GM23248 (cell line): ENCODE data around the gene ZNF304.

Experiments used
- EZH2 ChIP-seq: fragments of 200-600 bp; sonication (generic); IDR thresholded peaks from 2 replicates; pipeline ENCODE4 v1.6.1; 2018; ENCODE audit warnings: antibody characterized with exemption, mild to moderate bottlenecking; ENCODE audit not compliant: insufficient read depth, poor library complexity, severe bottlenecking
- EZH2phosphoT487 ChIP-seq: fragments of 200-600 bp; sonication (generic); IDR thresholded peaks from 2 replicates; pipeline ENCODE4 v1.6.1; 2018; ENCODE audit warnings: antibody characterized with exemption, moderate library complexity, mild to moderate bottlenecking, low read depth; ENCODE audit not compliant: insufficient read depth

DNA sequence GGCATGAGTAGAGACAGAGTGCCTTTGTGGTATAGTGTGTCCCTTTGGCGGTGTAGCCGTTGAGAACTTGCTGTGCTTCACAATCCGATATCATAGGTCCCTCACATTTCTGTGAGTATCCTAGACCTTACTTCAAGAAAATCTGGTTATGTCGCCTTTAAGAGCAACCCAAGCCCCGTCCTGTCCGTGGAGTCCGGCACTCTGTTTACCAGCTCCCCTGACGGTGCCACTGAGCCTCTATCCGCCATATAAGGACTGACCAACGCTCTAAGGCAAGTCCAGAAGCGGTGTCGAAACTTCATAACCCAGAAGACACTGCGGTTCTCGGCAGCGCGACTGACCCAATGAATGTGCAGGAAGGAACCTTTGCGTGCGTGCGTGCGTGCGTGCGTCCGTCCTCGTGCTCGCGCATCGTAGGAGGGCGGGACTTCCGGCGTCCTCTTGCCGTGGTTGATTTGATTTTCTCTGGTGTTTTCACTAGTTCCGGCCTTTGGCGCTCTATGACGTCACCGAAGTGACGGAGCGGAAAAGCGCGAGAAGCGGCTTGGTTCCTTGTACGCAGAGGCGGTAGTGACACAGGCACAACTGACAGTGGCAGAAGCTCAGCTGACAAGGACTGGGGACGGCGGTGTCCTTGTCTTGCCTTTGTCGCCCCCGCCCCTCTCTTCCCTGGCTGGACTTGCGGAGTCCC is 12.1 kb downstream of the ZNF304 start, which contains the start of the genes TRAPPC2B and ZNF547:
- TF ChIP-seq EZH2 (no peak), EZH2phosphoT487 (no peak)
